K562 (cell line): ENCODE results near the gene KPNA1. TPM values are rescaled to one million over a fixed set of nuclear protein-coding genes. Genes with fewer than 3 reads are reported as not detected.

Experiments used
- ATAC-seq: fragments of 200-7000 bp; cut with Tn5 transposase; 3 replicates; pipeline ENCODE4 v1.9.1; 2020; ENCODE audit warnings: moderate library complexity
- BruUV-seq: library from RNA; stranded (reverse); fragments of 400-500 nt; replicated peaks from 2 replicates; lab custom pipeline; 2021; lab: Mats Ljungman, UMichigan
- CTCF ChIA-PET: fragments of 300-600 bp; formaldehyde crosslinking; extraction: SDS; loops from one replicate; lab custom pipeline; 2021; ENCODE audit warnings: low intra/inter-chr PET ratio; lab: Yijun Ruan, JAX
- POLR2A ChIA-PET: fragments of 300-600, 350-650 bp; sonication (Branson Sonifier 250); formaldehyde crosslinking; extraction: SDS; loops from one replicate; lab custom pipeline; 2021; ENCODE audit warnings: antibody characterized with exemption, inconsistent platforms; lab: Yijun Ruan, JAX
- DNase-seq, 4 experiments: peaks; one replicate each; pipeline versions ENCODE4 v3.0.0 to v3.0.0-alpha.2; 2011 to 2018; ENCODE audit warnings: low spot score in 3 of 4, mixed read lengths in 3 of 4; ENCODE audit errors: extremely low read depth in 1 of 4
- FAIRE-seq: peaks from 2 replicates; lab custom pipeline; 2011; peaks lifted over from hg19 to GRCh38; lab: Jason Lieb, UNC
- H2AFZ ChIP-seq: 2 replicates; pipeline ENCODE4 v1.6.0; 2011; ENCODE audit warnings: low read depth, low read length, control low read depth, inconsistent platforms
- H3K27ac ChIP-seq: fragments of 200-600 bp; 3 replicates; pipeline ENCODE4 v1.8.0; 2011; ENCODE audit warnings: low read depth, mild to moderate bottlenecking, control low read depth, inconsistent platforms, low read length, moderate library complexity, mixed read lengths; ENCODE audit errors: extremely low read depth
- H3K27me3 ChIP-seq, 2 experiments: fragments of 300-600 bp in 1 of 2; 2 replicates in 1 of 2; 3 replicates in 1 of 2; pipeline versions ENCODE4 v1.6.0 to v1.8.0; 2011; ENCODE audit warnings: inconsistent platforms in 2 of 2, low read length in 2 of 2, mild to moderate bottlenecking in 1 of 2, mixed read lengths in 1 of 2, moderate library complexity in 1 of 2; ENCODE audit not compliant: control insufficient read depth in 2 of 2, insufficient read depth in 2 of 2
- H3K36me3 ChIP-seq: fragments of 300-600 bp; 3 replicates; pipeline ENCODE4 v1.8.0; 2011; ENCODE audit warnings: mild to moderate bottlenecking, low read length, inconsistent platforms; ENCODE audit not compliant: control insufficient read depth, insufficient read depth
- H3K4me1 ChIP-seq, 2 experiments: fragments of 200-600 bp in 1 of 2; replicated peaks in 1 of 2; 2 replicates in 1 of 2; 3 replicates in 1 of 2; pipeline versions ENCODE4 v1.5.1 to v1.8.0; 2011; ENCODE audit warnings: inconsistent platforms in 2 of 2, low read length in 2 of 2, mild to moderate bottlenecking in 1 of 2, mixed read lengths in 1 of 2, moderate library complexity in 1 of 2; ENCODE audit not compliant: control insufficient read depth in 2 of 2, insufficient read depth in 2 of 2
- H3K4me2 ChIP-seq: 2 replicates; pipeline ENCODE4 v1.6.1; 2011; ENCODE audit warnings: low read length, control low read depth, inconsistent platforms, mixed read lengths; ENCODE audit not compliant: insufficient read depth
- H3K4me3 ChIP-seq: fragments of 200-600 bp; sonication (generic), shearing (Covaris generic); 2 replicates; pipeline ENCODE4 v1.5.1; 2016; ENCODE audit warnings: control low read depth, inconsistent platforms
- H3K79me2 ChIP-seq: fragments of 200-600 bp; 3 replicates; pipeline ENCODE4 v1.8.0; 2011; ENCODE audit warnings: low read length, inconsistent platforms; ENCODE audit not compliant: control insufficient read depth, insufficient read depth
- H3K9ac ChIP-seq, 2 experiments: 2 replicates each; pipeline versions ENCODE4 v1.6.0 to v1.6.1; 2011; ENCODE audit warnings: low read depth in 2 of 2, low read length in 2 of 2, control low read depth in 1 of 2, inconsistent platforms in 1 of 2, mild to moderate bottlenecking in 1 of 2, mixed read lengths in 1 of 2; ENCODE audit not compliant: insufficient read depth in 1 of 2
- H3K9me1 ChIP-seq: one replicate; pipeline ENCODE4 v1.6.0; 2011; ENCODE audit warnings: inconsistent platforms, mild to moderate bottlenecking, low read length, moderate library complexity; ENCODE audit not compliant: control insufficient read depth, insufficient read depth
- H3K9me3 ChIP-seq: replicated peaks from 2 replicates; pipeline ENCODE4 v1.5.1; 2011; ENCODE audit warnings: low read depth, low read length, inconsistent platforms; ENCODE audit not compliant: control insufficient read depth, insufficient read depth
- H4K20me1 ChIP-seq: replicated peaks from 2 replicates; pipeline ENCODE4 v1.6.1; 2011; ENCODE audit warnings: low read length, inconsistent platforms, mixed read lengths; ENCODE audit not compliant: control insufficient read depth, insufficient read depth
- ELF2 ChIP-seq: fragments of 250-450 bp; sonication (Bioruptor Pico); IDR thresholded peaks from 2 replicates; pipeline ENCODE4 v1.5.0; 2021; ENCODE audit warnings: mild to moderate bottlenecking
- EP300 ChIP-seq: IDR thresholded peaks from 2 replicates; pipeline ENCODE4 v1.6.1; 2012; ENCODE audit warnings: low read length, improper control_type of control experiment
- ESRRB ChIP-seq: fragments of 250-450 bp; sonication (Bioruptor Pico); IDR thresholded peaks from 2 replicates; pipeline ENCODE4 v1.5.0; 2020; ENCODE audit warnings: mild to moderate bottlenecking, moderate library complexity, borderline replicate concordance
- ETS2 ChIP-seq: IDR thresholded peaks from 2 replicates; pipeline ENCODE4 v1.6.1; 2016; ENCODE audit warnings: borderline replicate concordance, missing genetic modification characterization, mild to moderate bottlenecking, moderate library complexity, missing compliant biosample characterization; ENCODE audit not compliant: poor library complexity, severe bottlenecking
- HDGF ChIP-seq: fragments of 450-650 bp; IDR thresholded peaks from 2 replicates; pipeline ENCODE4 v1.6.1; 2016
- HMGN3 ChIP-seq: IDR thresholded peaks from 2 replicates; pipeline ENCODE4 v1.6.1; 2011; ENCODE audit warnings: borderline replicate concordance, low read depth, mild to moderate bottlenecking, mixed read lengths, low read length; ENCODE audit not compliant: insufficient read length; ENCODE audit errors: extremely low read depth
- KLF10 ChIP-seq: fragments of 250-450 bp; sonication (Bioruptor Pico); IDR thresholded peaks from 2 replicates; pipeline ENCODE4 v1.6.1; 2021; ENCODE audit warnings: matching md5 sums
- LARP7 ChIP-seq: fragments of 450-650 bp; IDR thresholded peaks from 2 replicates; pipeline ENCODE4 v1.6.1; 2016
- MEF2A ChIP-seq: IDR thresholded peaks from 2 replicates; pipeline ENCODE4 v1.6.1; 2011; ENCODE audit warnings: low read depth, mild to moderate bottlenecking, low read length, moderate library complexity; ENCODE audit not compliant: control insufficient read depth
- MEF2D ChIP-seq: conservative IDR thresholded peaks from 2 replicates; pipeline ENCODE4 v1.6.1; 2016; ENCODE audit warnings: low read depth, missing genetic modification characterization, missing compliant biosample characterization
- PBX2 ChIP-seq, 2 experiments: IDR thresholded peaks in 1 of 2; conservative IDR thresholded peaks in 1 of 2; 2 replicates each; pipeline ENCODE4 v1.6.1; 2016; ENCODE audit warnings: low read depth in 2 of 2, mild to moderate bottlenecking in 1 of 2, missing compliant biosample characterization in 1 of 2, missing genetic modification characterization in 1 of 2, moderate library complexity in 1 of 2
- SMARCA5 ChIP-seq: fragments of 450-650 bp; IDR thresholded peaks from 2 replicates; pipeline ENCODE4 v1.6.1; 2016
- TSC22D4 ChIP-seq: fragments of 450-650 bp; IDR thresholded peaks from 2 replicates; pipeline ENCODE4 v1.6.1; 2016; ENCODE audit warnings: missing genetic modification characterization, missing biosample characterization, control low read depth
- U2AF2 ChIP-seq: fragments of 200-400 bp; formaldehyde crosslinking; optimal IDR thresholded peaks from 2 replicates; pipeline ENCODE3; 2017; ENCODE audit warnings: low read depth, mild to moderate bottlenecking, low read length
- ZNF57 ChIP-seq: fragments of 450-650 bp; formaldehyde crosslinking; IDR thresholded peaks from 2 replicates; pipeline ENCODE4 v1.4.0; 2020; ENCODE audit warnings: mild to moderate bottlenecking, moderate library complexity
- ZNF778 ChIP-seq: fragments of 450-650 bp; formaldehyde crosslinking; IDR thresholded peaks from 2 replicates; pipeline ENCODE4 v1.4.0; 2020; ENCODE audit warnings: mild to moderate bottlenecking, moderate library complexity
- ZSCAN29 ChIP-seq: fragments of 450-650 bp; IDR thresholded peaks from 2 replicates; pipeline ENCODE4 v1.6.1; 2017
- WGBS: fragments of 100-300 bp; shearing (Covaris generic); methylation state at CpG from one replicate; pipeline ENCODE4 v1.1.6; 2016; ENCODE audit warnings: low coverage, mixed read lengths; ENCODE audit not compliant: insufficient coverage; ENCODE audit errors: missing lambda C conversion rate; 5-methylcytosine and 5-hydroxymethylcytosine counted together
- in situ Hi-C: fragments of 300-500 bp; cut with MboI; formaldehyde crosslinking; loops from 4 replicates; pipeline ENCODE4 v1.15.0; 2018; ENCODE audit warnings: inconsistent platforms, mixed read lengths
- intact Hi-C: fragments of 100-400 bp; cut with micrococcal nuclease; formaldehyde crosslinking; loops from 2 replicates; pipeline ENCODE4 v1.14.2; 2022
- polyA plus RNA-seq, 8 experiments: library from polyadenylated mRNA; depleted of rRNA in 4 of 8; stranded (reverse) in 5 of 8; unstranded in 3 of 8; fragments of >200 nt; fragmentation: Nextera tagmentation in 2 of 8; fragmentation: Illumina TruSeq in 1 of 8; extraction: Ambion mirVana in 2 of 8; extraction: Trizol in 1 of 8; gene quantifications; 2 replicates each; pipeline versions ENCODE4 v1.2.1 to v1.2.3, GENCODE V29; 2011 to 2014; ENCODE audit warnings: inconsistent platforms in 1 of 8, missing spikeins in 1 of 8
- total RNA-seq, 7 experiments: library from RNA; depleted of rRNA in 6 of 7; stranded (reverse); fragments of >200 nt in 6 of 7; fragmentation: Illumina TruSeq in 2 of 7; extraction: Trizol in 2 of 7; gene quantifications; 2 replicates each; pipeline versions ENCODE4 v1.2.1 to v1.2.3, GENCODE V29; 2011 to 2021; ENCODE audit warnings: low replicate concordance in 1 of 7

The KPNA1 gene
- total and polyA plus RNA-seq, 9 of the 15 experiments (the other 6 are each of a cell fraction or from before 2014, with no cell fraction given), result 9.3 to 53.8 (median 33.5) TPM

GRCh38 chr3:122415762-122416654, 98.7 kb downstream of the KPNA1 start, which contains the start of gene WDR5B:
WDR5B (minus strand) TSS chr3:122416062; CDS start chr3:122415528, 534 bp downstream.
- peaks cover 26% of the 10 kb centered on the region; the same call in 2 of the 3 replicates for H3K36me3 ChIP-seq
- H3K79me2 ChIP-seq, result peaks cover 45% of the 10 kb centered on the region
- peak within 1 kb of the TSS; percentile 92 for H2AFZ ChIP-seq
- CTCF ChIA-PET, result no interaction called here
- H3K4me2 ChIP-seq, result peak within 1 kb of the TSS; percentile 90
- H3K4me3 ChIP-seq, result peak within 1 kb of the TSS; percentile 60
- H3K9me3 ChIP-seq, result no peaks in the 10 kb centered on the region
- peaks cover 0 to 4% of the 10 kb centered on the region in 2 experiments; a peak in 2 of 5 replicates for H3K4me1 ChIP-seq
- intact Hi-C loops (no loop called here), in situ Hi-C loops (no loop called here)
- BruUV-seq, result TSS peak; percentile 83
- H3K27ac ChIP-seq, result peak within 1 kb of the TSS; percentile 90
- DNase-seq, result peak; percentile 94 to 99 (median 98)
- POLR2A ChIA-PET, result interaction anchor here (0.6 to 1.8 kb wide), 9 partner anchors 8 to 267 kb away, joined by 3 to 6 read pairs (median 3); partner anchors contain the start of gene MIX23
- H3K9ac ChIP-seq, result peak within 1 kb of the TSS; percentile 87 to 94
- FAIRE-seq, result peak; percentile 100
- under 1% methylated on average over 45 of the region's 48 CpGs for WGBS
- H3K9me1 ChIP-seq, result no peaks in the 10 kb centered on the region
- H4K20me1 ChIP-seq, result no peaks in the 10 kb centered on the region
- ATAC-seq, result peak; percentile 93
- H3K27me3 ChIP-seq, result no peaks in the 10 kb centered on the region
- TF ChIP-seq LARP7, result no peak
- no peak for TF ChIP-seq HDGF
- no peak for TF ChIP-seq U2AF2
- no peak for TF ChIP-seq ZNF778 (CRISPR knock-in tag)
- no peak for TF ChIP-seq EP300
- TF ChIP-seq ZSCAN29, result no peak
- no peak for TF ChIP-seq ELF2 (CRISPR knock-in tag)
- no peak for TF ChIP-seq ZNF57 (CRISPR knock-in tag)
- no peak for TF ChIP-seq TSC22D4 (tag)
- TF ChIP-seq ETS2 (tag), result no peak
- no peak for TF ChIP-seq MEF2D
- peak; percentile 58; the same call in 1 of the 2 replicates for TF ChIP-seq PBX2 (CRISPR knock-in tag; IDR thresholded peaks at IDR 0.05; ENCODE audit: low read depth)
- peak; percentile 71; the same call in 1 of the 2 replicates for TF ChIP-seq PBX2 (tag; conservative IDR thresholded peaks at IDR 0.05; ENCODE audit: low read depth)
- no peak for TF ChIP-seq MEF2A
- TF ChIP-seq HMGN3, result no peak
- TF ChIP-seq ESRRB (CRISPR knock-in tag), result no peak
- TF ChIP-seq SMARCA5, result no peak
- TF ChIP-seq KLF10 (CRISPR knock-in tag), result no peak
